ENCODE measurements around the gene PITPNM1.
"Not testable (repeated sequence)": the region's sequence is repeated elsewhere in the genome, so short reads cannot be mapped to it uniquely, and the experiment has no call there.

PITPNM1 gene

DNA sequence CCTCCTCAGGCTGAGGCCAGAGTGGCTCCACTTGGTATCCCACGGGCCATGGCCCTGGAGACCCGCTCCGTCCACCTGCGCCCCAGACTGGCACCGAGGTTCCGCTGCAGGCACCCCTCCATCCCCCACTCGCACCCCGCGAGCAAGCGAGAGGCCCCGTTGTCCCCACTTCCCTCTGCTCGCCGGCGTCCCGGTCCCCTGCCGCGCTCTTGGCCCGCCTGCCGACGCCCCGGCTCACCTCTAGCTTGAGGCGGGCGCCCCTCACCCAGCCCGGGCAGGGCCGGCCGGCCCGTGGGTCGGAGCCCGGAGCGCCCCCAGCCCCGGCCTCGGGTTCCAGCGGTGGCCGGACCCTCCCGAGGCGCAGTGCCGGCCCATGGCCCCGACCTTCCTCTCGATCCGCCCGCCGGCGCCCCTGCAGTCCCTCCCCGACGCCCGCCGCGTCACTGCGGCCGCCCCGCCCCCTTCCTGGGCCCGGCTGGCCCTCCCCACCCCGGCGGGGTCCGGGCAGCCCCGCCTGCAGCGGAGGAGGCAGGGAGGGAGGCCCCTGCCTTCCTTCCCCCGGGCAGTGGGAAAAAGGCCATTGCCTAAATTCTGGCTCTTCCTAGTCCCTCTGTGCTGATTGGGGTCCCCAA, at the start of gene PITPNM1:
Gene PITPNM1 (minus strand): TSS at position 414 of the 632 bp plus-strand sequence. CDS start 1,183 bp downstream, outside the sequence.
- Histone ChIP-seq H2AFZ (ENCODE audit: low read depth) (peak within 1 kb of the TSS; percentile 61), H3K27me3 (ENCODE audit: insufficient read depth, low read depth) (no peaks in the 10 kb centered on the region; the same call in 1 of the 2 replicates), H3K4me1 (ENCODE audit: low read depth, poor library complexity, severe bottlenecking) (peaks cover 31% of the 10 kb centered on the region), H3K9ac (peak within 1 kb of the TSS; percentile 34; the same call in 1 of the 2 replicates), H3K4me3 (IDR thresholded peaks at IDR 0.05; ENCODE audit: insufficient read depth, low read depth, low read length) (no peak within 1 kb of the TSS), H3K27ac (peak within 1 kb of the TSS; percentile 68), H3K79me2 (ENCODE audit: insufficient read depth, low read depth) (peaks cover 7% of the 10 kb centered on the region; the same call in 1 of the 2 replicates), H3K4me2 (peak within 1 kb of the TSS; percentile 98), H4K20me1 (ENCODE audit: insufficient read depth) (no peaks in the 10 kb centered on the region), H3K36me3 (ENCODE audit: insufficient read depth) (no peaks in the 10 kb centered on the region)
- TF ChIP-seq CTCF (conservative IDR thresholded peaks at IDR 0.05; ENCODE audit: low read depth, low read length), result no peak

DNA sequence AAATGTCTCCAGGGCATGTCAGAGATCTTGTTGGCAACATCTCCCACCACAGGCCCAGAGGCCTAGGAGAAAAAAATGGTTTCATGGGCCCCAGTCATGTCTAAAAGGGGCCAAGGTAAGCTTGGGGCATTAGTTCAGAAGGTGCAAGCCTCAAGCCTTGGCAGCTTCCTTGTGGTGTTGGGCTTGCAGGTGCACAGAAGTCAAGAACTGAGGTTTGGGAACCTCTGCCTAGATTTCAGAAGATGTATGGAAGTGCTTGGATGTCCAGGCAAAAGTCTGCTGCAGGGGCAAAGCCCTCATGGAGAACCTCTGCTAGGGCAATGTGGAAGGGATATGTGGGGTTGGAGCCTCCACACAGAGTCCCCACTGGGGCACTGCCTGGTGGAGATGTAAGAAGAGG, 46.5 kb upstream of the PITPNM1 start:
- H3K36me3 ChIP-seq (ENCODE audit: insufficient read depth); H3K4me2 ChIP-seq; H2AFZ ChIP-seq (ENCODE audit: low read depth); H3K27me3 ChIP-seq (ENCODE audit: insufficient read depth, low read depth); H3K4me3 ChIP-seq (IDR thresholded peaks at IDR 0.05; ENCODE audit: insufficient read depth, low read depth, low read length); H4K20me1 ChIP-seq (ENCODE audit: insufficient read depth); H3K9ac ChIP-seq; H3K79me2 ChIP-seq (ENCODE audit: insufficient read depth, low read depth); H3K27ac ChIP-seq; H3K4me1 ChIP-seq (ENCODE audit: low read depth, poor library complexity, severe bottlenecking): not testable (repeated sequence)

- Histone ChIP-seq H4K20me1 (ENCODE audit: insufficient read depth) (no peaks in the 10 kb centered on the region), H3K27ac (no peak overlapping the region), H3K4me1 (ENCODE audit: low read depth, poor library complexity, severe bottlenecking) (no peaks in the 10 kb centered on the region), H3K27me3 (ENCODE audit: insufficient read depth, low read depth) (no peaks in the 10 kb centered on the region), H3K4me3 (IDR thresholded peaks at IDR 0.05; ENCODE audit: insufficient read depth, low read depth, low read length) (no peak overlapping the region), H2AFZ (ENCODE audit: low read depth) (no peak overlapping the region), H3K79me2 (ENCODE audit: insufficient read depth, low read depth) (no peaks in the 10 kb centered on the region), H3K4me2 (no peak overlapping the region), H3K36me3 (ENCODE audit: insufficient read depth) (no peaks in the 10 kb centered on the region), H3K9ac (no peak overlapping the region)
- no peak for TF ChIP-seq CTCF (conservative IDR thresholded peaks at IDR 0.05; ENCODE audit: low read depth, low read length)
Observed at GRCh38 chr11:67551127-67551526, 46.0 kb upstream of the PITPNM1 start.

DNA sequence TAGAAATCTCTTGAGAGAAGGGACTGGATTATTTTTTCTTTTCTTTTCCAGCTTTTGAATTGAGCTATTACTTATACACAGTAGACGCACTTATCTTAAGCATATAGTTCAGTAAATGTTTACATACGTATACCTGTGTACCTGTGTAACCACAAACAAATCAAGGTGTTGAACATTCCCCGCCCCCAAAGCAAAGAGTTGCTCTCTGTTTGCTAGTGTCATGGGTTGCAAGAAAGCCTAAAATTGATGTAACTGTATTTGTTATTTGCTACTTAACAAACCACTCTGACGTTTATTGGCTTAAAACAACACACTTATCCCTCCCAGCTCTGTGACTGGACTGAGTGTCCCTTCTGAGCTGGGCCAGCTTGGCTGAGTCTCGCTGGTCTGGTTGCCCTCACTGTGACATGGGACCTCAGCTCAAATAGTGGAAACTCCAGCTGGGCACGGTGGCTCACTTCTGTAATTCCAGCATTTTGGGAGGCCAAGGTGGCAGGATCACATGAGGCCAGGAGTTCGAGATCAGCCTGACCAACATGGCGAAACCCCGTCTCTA, 43.5 kb upstream of the PITPNM1 start:
- H4K20me1 ChIP-seq (ENCODE audit: insufficient read depth), result no peaks in the 10 kb centered on the region
- H3K27me3 ChIP-seq (ENCODE audit: insufficient read depth, low read depth), result no peaks in the 10 kb centered on the region
- no peak overlapping the region for H3K27ac ChIP-seq
- no peak for TF ChIP-seq CTCF (conservative IDR thresholded peaks at IDR 0.05; ENCODE audit: low read depth, low read length)
- H3K4me3 ChIP-seq (IDR thresholded peaks at IDR 0.05; ENCODE audit: insufficient read depth, low read depth, low read length), result no peak overlapping the region
- no peak overlapping the region for H3K9ac ChIP-seq
- H3K79me2 ChIP-seq (ENCODE audit: insufficient read depth, low read depth), result no peaks in the 10 kb centered on the region
- H3K36me3 ChIP-seq (ENCODE audit: insufficient read depth), result no peaks in the 10 kb centered on the region
- no peak overlapping the region for H2AFZ ChIP-seq (ENCODE audit: low read depth)
- H3K4me1 ChIP-seq (ENCODE audit: low read depth, poor library complexity, severe bottlenecking), result no peaks in the 10 kb centered on the region
- no peak overlapping the region for H3K4me2 ChIP-seq

- H3K27me3 ChIP-seq (ENCODE audit: insufficient read depth, low read depth); H3K4me3 ChIP-seq (IDR thresholded peaks at IDR 0.05; ENCODE audit: insufficient read depth, low read depth, low read length); H3K9ac ChIP-seq; H3K27ac ChIP-seq; H3K4me2 ChIP-seq; H2AFZ ChIP-seq (ENCODE audit: low read depth); H3K36me3 ChIP-seq (ENCODE audit: insufficient read depth); H4K20me1 ChIP-seq (ENCODE audit: insufficient read depth); H3K79me2 ChIP-seq (ENCODE audit: insufficient read depth, low read depth); H3K4me1 ChIP-seq (ENCODE audit: low read depth, poor library complexity, severe bottlenecking): not testable (repeated sequence)
Observed at GRCh38 chr11:67548112-67548511, 42.9 kb upstream of the PITPNM1 start.

Data from KMS-11 (cell line).